Esophagus squamous epithelium (tissue), 4 donors: ENCODE measurements around the gene RASSF3.

ENCODE experiments used
- POLR2A ChIP-seq, 4 donors: fragments of 450-650 bp; IDR thresholded peaks; one replicate each; pipeline ENCODE4 v1.6.1; 2017; ENCODE audit warnings: antibody characterized with exemption in 4 of 4, mild to moderate bottlenecking in 4 of 4, moderate library complexity in 3 of 4
- TF ChIP-seq, protein P1 (sequence below), 6 experiments: fragments of 450-650 bp in 4 of 6; fragments of 200-600 bp in 2 of 6; sonication (generic) in 2 of 6; IDR thresholded peaks; one replicate each; pipeline ENCODE4 v1.5.1; 2016 to 2019; ENCODE audit warnings: antibody characterized with exemption in 6 of 6, mild to moderate bottlenecking in 4 of 6, moderate library complexity in 4 of 6

DNA sequence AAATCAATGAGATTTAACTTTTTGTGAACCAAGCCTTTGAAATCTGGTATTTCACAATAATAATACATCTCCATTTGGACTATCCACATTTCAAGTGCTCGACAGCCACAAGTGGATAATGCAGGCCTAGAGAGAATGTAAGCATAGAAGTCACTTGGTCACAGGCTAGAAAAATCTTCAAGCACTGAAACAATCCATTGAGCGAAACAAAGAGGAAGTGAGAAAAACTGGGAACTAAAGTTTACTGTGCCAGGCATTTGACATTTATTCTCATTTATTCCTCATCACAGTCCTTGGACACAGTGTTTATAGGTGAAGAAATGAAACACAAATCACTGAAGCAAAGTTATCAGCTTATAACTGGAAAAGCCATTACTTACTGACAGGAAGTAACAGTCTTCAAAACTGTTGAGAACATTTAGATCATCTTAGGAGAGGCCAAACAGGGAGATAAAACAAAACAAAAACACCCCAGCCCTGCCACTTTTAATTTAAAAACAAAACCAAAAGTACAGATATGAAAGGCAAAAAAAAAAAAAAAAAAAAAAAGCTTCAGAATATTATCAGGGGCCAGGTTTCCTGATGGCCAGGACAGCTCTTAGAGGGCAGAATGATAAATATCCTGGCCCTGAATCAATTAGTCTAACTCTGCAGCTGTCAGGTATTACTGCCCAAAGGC, 119.8 kb downstream of the RASSF3 start:
- TF ChIP-seq, protein P1, sequence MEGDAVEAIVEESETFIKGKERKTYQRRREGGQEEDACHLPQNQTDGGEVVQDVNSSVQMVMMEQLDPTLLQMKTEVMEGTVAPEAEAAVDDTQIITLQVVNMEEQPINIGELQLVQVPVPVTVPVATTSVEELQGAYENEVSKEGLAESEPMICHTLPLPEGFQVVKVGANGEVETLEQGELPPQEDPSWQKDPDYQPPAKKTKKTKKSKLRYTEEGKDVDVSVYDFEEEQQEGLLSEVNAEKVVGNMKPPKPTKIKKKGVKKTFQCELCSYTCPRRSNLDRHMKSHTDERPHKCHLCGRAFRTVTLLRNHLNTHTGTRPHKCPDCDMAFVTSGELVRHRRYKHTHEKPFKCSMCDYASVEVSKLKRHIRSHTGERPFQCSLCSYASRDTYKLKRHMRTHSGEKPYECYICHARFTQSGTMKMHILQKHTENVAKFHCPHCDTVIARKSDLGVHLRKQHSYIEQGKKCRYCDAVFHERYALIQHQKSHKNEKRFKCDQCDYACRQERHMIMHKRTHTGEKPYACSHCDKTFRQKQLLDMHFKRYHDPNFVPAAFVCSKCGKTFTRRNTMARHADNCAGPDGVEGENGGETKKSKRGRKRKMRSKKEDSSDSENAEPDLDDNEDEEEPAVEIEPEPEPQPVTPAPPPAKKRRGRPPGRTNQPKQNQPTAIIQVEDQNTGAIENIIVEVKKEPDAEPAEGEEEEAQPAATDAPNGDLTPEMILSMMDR (IDR thresholded peaks at IDR 0.05): no peak
- no peak for TF ChIP-seq POLR2A (IDR thresholded peaks at IDR 0.05)
